Endothelial cell (in vitro differentiated cells): Measurements from ENCODE around the gene RBM27. TPM values are rescaled to one million over a fixed set of nuclear protein-coding genes. Genes with fewer than 3 reads are reported as not detected.

Source experiments
- DNase-seq: peaks from one replicate; pipeline ENCODE4 v3.0.0; 2021; ENCODE audit warnings: low spot score
- H3K27ac Mint-ChIP-seq: one replicate; pipeline ENCODE4 v1.8.0; 2021; ENCODE audit warnings: mixed read lengths, inconsistent platforms; ENCODE audit not compliant: unreplicated experiment
- H3K27me3 Mint-ChIP-seq: one replicate; pipeline ENCODE4 v1.8.0; 2021; ENCODE audit warnings: mild to moderate bottlenecking, moderate library complexity, mixed read lengths, inconsistent platforms; ENCODE audit not compliant: unreplicated experiment
- H3K36me3 Mint-ChIP-seq: one replicate; pipeline ENCODE4 v1.8.0; 2021; ENCODE audit warnings: mild to moderate bottlenecking, low read depth, mixed read lengths, inconsistent platforms; ENCODE audit not compliant: unreplicated experiment
- H3K4me1 Mint-ChIP-seq: one replicate; pipeline ENCODE4 v1.8.0; 2021; ENCODE audit warnings: mild to moderate bottlenecking, mixed read lengths, inconsistent platforms; ENCODE audit not compliant: unreplicated experiment
- H3K4me3 Mint-ChIP-seq: one replicate; pipeline ENCODE4 v1.8.0; 2021; ENCODE audit warnings: mild to moderate bottlenecking, mixed read lengths, inconsistent platforms; ENCODE audit not compliant: unreplicated experiment
- H3K9me3 Mint-ChIP-seq: one replicate; pipeline ENCODE4 v1.8.0; 2021; ENCODE audit warnings: mixed read lengths, inconsistent platforms; ENCODE audit not compliant: unreplicated experiment
- total RNA-seq: library from RNA; stranded (reverse); fragmentation: NEBNext Ultra II Directional; extraction: Animal tissue kit (Norgen Biotek cat#: 25700); gene quantifications from one replicate; pipeline ENCODE4 v1.2.1, GENCODE V29; 2021; ENCODE audit not compliant: unreplicated experiment
- TF ChIP-seq, protein P1 (sequence below): fragments of 200-600 bp; sonication (generic); IDR thresholded peaks from one replicate; pipeline ENCODE4 v1.5.0; 2021; ENCODE audit warnings: antibody characterized with exemption; ENCODE audit not compliant: unreplicated experiment

RBM27 gene
- total RNA-seq, 1 donor from 2014 or later, result 15.2 TPM

- Mint-ChIP-seq H3K36me3 (peaks cover 4% of the 10 kb centered on the region), H3K27ac (no peak overlapping the region), H3K4me1 (no peaks in the 10 kb centered on the region), H3K27me3 (no peaks in the 10 kb centered on the region), H3K9me3 (no peaks in the 10 kb centered on the region), H3K4me3 (no peak overlapping the region)
- DNase-seq, result no peak
- TF ChIP-seq, protein P1, sequence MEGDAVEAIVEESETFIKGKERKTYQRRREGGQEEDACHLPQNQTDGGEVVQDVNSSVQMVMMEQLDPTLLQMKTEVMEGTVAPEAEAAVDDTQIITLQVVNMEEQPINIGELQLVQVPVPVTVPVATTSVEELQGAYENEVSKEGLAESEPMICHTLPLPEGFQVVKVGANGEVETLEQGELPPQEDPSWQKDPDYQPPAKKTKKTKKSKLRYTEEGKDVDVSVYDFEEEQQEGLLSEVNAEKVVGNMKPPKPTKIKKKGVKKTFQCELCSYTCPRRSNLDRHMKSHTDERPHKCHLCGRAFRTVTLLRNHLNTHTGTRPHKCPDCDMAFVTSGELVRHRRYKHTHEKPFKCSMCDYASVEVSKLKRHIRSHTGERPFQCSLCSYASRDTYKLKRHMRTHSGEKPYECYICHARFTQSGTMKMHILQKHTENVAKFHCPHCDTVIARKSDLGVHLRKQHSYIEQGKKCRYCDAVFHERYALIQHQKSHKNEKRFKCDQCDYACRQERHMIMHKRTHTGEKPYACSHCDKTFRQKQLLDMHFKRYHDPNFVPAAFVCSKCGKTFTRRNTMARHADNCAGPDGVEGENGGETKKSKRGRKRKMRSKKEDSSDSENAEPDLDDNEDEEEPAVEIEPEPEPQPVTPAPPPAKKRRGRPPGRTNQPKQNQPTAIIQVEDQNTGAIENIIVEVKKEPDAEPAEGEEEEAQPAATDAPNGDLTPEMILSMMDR, result no peak
Observed at GRCh38 chr5:146243247-146243646, 39.8 kb downstream of the RBM27 start.

- TF ChIP-seq, protein P1, result no peak
- Mint-ChIP-seq H3K36me3 (no peaks in the 10 kb centered on the region), H3K27ac (no peak overlapping the region), H3K27me3 (no peaks in the 10 kb centered on the region), H3K4me1 (no peaks in the 10 kb centered on the region), H3K9me3 (no peaks in the 10 kb centered on the region), H3K4me3 (no peak overlapping the region)
- DNase-seq, result no peak
Observed at GRCh38 chr5:146248561-146248960, 45.2 kb downstream of the RBM27 start.

GRCh38 chr5:146249801-146250200 is 46.4 kb downstream of the RBM27 start:
- H3K4me1 Mint-ChIP-seq, result no peaks in the 10 kb centered on the region
- no peak overlapping the region for H3K4me3 Mint-ChIP-seq
- no peaks in the 10 kb centered on the region for H3K9me3 Mint-ChIP-seq
- no peak for DNase-seq
- H3K36me3 Mint-ChIP-seq, result no peaks in the 10 kb centered on the region
- H3K27me3 Mint-ChIP-seq, result no peaks in the 10 kb centered on the region
- TF ChIP-seq, protein P1, result no peak
- H3K27ac Mint-ChIP-seq, result no peak overlapping the region

Other genes starting within 250 kb of the RBM27 start
- gene PLAC8L1, start 98.0 kb upstream of the RBM27 start, total RNA-seq, result 0.80 TPM
- gene LARS1, start 21.0 kb upstream of the RBM27 start, total RNA-seq, result 85.5 TPM
- gene POU4F3, start 135.2 kb downstream of the RBM27 start, total RNA-seq, result 0.15 TPM
- 71.6 TPM for gene TCERG1, start 243.7 kb downstream of the RBM27 start, total RNA-seq